GM19240 (cell line): ENCODE measurements around the gene HIPK2.

ENCODE experiments used
- DNase-seq: peaks from one replicate; pipeline ENCODE4 v3.0.0; 2011; ENCODE audit warnings: low spot score; ENCODE audit not compliant: insufficient read length

The HIPK2 gene

DNA sequence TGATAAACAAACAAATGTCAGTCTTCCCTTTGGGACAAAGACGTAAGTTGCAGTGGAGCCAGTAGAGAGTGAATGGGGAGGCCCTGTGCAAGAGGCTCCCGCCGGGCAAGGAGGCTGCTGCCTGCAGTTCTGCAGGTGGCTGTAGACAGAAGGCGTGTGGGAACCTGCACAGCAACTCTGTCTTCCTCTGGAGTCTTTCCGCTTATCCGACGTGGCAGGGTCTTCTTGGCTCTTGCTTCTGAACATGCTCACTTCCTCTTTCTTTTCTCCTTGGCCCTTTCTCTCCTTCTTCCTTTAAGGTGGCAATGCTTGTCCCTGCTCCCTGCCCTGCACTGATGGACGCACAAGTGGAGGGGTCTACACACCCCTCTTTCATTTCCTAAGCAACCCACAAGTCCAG is 122.5 kb downstream of the HIPK2 start:
- no peak for DNase-seq

DNA sequence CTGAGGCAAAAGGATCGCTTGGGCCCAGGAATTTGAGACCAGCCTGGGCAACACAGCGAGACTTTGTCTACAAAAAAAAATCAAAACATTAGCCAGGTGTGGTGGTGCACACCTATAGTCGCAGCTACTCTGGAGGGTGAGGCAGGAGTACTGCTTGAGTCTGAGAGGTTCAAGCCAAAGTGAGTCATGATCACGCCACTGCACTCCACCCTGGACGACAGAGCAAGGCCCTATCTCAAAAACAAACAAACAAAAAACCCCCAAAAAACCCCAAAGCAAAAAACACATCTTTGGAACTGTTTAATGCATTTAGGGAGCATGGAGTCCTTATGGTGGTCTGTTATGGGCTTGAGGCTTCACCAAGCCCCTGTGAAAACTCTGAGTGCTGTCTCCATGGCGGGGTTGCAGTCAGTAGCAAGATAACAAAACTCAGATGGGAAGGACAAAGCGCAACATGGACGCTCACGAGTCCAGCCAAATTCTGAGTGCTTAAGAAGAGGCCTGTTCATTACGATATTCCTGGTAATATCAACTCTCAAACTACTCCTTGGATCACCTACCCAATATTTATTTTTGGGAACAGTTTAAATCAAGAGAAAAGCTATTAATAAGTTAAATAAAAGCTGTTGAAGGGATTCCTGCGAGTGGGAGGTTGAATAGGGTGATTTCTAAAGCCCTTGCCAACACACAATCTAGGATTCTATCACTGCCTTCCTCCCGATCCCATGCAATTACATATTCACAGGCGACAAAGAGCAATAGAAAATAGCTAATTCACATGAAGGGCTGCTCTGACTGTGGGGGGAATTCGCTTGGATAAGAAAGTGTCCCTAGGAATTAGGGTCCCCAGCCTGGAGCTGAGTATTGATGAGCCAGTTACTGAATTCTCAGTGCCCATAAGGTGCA is 123.3 kb downstream of the HIPK2 start:
- no peak for DNase-seq

DNA sequence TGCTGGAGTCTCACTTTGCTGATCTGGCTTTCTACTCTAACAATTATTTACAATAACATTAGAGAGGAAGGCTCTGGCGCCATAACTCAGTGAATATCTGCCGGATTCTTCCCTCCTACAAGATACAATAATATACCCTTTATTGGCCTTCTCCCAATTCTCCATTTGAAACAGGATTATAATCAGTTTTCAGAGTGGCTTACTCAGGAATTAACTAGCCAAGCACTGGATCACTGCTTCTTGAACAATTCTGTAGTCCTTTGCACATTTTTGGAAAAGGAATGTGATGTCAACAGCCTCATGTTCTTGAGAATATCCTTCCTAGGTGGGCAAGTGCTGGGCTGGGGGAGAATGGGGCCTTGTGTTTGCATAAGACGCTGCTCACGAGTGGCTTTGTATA is 125.9 kb downstream of the HIPK2 start:
- no peak for DNase-seq

DNA sequence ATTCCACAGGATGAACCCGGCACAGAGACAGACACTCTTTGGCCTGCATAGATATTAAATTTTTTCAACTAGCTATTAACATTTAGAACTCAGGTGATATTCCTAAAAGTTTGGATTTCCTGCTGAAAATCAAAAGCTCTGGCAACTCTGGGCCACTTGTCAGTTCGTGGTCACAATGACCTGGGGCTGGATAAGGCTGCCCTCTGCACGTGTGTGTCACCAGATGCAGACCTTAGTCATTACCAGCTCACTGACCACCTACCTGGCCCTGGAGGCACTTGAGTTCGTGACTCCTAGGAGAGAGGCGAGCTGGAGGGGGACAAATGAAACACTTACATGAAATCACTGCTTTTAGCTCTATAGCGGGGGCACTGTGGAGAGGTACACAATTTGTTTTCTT is 126.5 kb downstream of the HIPK2 start:
- no peak for DNase-seq

DNA sequence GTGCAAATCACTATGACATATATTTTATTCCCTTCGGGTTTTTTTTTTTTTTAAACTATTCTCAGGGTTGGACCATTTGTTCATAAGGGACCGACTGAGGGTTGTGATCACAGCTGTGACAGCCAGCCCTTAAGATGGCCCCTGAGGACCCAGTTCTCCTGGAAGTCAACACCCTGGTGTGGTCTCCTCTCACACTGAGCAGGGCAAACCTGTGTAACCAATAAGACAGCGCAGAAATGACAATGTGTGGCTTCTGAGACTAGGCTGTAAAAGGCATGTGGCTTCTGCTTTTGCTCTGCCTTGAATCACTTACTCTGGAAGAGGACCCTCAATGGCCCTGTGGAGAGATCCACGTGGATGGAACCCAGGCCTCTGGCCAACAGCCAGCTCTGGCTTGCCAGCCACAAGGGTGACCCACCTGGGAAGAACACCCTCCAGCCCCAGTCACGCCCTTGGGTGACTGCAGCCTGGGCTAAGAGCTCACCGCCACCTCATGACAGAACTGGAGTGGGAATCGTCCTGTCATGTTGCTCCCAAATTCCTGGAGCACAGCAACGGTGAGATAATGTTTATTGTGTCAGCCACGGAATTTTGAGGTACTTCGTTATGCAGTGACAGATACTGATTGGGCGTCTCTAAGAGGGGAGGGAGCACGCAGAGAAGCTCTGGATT is 127.2 kb downstream of the HIPK2 start:
- DNase-seq: no peak

DNA sequence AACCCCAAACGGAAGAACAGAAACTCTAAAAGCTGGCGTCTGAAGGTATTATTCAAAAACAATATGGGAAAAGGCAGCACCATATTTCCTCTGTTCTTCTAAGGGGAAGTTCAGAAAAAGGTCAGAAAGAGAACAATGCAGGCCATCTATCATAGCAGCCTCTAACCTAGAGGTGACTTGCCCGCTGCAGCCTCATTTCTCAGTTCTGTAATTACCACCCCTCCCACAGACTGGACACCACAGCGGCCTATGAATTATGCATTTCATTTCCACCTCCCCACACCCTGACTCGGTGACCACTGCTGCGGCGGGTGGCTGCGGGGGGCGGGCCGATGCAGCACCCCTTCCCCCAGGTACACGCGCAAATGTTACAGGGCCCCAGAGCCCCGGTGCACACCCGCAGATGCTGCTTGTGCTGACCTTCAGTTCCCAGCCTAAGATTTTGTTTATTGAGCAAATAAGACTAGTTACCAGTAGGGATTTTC is 128.8 kb downstream of the HIPK2 start:
- peak; percentile 33 for DNase-seq

DNA sequence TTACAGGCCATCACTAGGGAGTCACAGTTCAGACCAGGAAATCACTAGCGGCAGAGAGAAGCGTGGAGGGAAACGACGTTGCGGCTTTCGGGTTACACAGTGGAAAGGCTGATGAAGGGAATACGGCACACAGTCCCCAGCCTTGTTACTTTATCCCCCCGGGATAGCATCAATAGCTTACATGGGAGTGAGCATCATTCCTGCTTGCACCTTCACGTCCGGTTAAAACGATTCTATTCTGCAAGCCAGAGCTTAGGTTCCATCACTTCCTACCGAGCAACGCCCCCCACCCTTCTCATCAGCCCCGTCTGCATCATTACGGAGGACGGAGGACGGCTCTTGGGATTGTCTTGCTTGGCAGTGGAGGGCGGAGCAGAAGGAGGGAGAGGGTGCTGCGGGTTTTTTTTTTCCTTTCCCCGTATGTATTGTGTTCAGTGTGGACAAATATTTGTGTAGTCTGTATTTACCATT is 129.4 kb downstream of the HIPK2 start:
- DNase-seq: no peak

DNA sequence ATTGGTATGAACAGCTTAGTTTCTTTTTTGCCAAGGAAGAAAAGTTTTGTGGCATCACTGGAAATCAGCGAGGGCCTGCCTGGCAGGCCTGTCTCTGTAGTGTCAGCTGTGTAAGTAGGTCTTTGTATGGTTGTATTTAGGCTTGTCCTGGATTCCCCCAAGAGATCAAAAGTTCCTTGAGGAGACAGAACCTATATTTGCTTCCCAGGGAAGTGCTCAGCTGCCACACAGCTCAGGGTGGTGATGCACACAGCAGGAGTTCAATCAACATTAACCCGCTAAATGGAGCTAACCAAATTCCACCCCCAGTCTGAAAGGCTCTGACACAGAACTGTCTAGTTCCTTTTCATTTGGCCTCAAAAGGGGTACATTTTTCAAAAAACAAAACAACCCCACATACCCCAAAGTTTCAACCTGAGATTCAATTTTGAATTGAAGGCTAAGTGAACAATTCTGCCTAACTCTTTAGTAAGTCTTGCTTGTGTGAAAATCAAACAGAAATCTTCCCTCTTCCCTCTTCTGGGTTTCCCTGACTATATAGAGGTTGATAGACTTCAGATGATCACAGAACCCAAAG is 129.9 kb downstream of the HIPK2 start:
- DNase-seq: no peak

DNA sequence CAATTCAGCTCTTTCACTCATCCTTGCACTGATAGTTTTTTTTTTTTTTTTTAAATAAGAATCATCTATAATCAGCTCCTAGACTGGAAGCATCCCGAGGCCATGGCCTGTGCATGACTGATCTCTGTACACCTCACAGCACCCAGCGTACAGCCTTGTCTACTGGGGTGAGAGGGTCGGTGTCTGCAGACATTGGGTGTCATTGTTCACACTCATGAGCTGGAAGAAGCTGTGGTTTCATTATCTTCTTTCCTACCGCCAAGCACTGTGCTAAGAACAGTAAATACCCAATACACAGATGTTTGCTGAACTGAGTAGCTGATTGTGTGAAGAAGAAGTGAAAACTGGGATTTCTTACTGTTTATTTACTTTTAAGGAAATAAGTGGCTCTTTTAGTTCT is 130.7 kb downstream of the HIPK2 start:
- DNase-seq: no peak

DNA sequence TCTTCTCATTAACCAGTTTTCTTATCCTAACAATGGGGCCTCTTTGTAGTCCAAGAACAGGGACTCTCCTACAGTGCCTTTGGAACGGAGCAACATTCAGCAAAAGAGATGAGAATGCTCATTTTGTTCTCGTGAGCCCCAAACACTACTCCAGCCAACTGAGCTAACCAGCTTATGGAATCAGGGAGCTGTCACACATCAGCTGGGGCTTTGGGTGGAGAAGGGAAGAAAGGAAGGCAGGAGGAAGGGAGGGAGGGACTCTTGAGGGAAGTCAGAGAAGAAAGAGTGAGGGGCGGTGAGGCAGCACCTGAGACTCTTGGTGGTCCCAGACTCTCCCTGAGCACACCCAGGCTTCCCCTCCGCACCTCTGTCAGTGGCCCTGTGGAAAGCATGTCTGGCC is 131.2 kb downstream of the HIPK2 start:
- no peak for DNase-seq

DNA sequence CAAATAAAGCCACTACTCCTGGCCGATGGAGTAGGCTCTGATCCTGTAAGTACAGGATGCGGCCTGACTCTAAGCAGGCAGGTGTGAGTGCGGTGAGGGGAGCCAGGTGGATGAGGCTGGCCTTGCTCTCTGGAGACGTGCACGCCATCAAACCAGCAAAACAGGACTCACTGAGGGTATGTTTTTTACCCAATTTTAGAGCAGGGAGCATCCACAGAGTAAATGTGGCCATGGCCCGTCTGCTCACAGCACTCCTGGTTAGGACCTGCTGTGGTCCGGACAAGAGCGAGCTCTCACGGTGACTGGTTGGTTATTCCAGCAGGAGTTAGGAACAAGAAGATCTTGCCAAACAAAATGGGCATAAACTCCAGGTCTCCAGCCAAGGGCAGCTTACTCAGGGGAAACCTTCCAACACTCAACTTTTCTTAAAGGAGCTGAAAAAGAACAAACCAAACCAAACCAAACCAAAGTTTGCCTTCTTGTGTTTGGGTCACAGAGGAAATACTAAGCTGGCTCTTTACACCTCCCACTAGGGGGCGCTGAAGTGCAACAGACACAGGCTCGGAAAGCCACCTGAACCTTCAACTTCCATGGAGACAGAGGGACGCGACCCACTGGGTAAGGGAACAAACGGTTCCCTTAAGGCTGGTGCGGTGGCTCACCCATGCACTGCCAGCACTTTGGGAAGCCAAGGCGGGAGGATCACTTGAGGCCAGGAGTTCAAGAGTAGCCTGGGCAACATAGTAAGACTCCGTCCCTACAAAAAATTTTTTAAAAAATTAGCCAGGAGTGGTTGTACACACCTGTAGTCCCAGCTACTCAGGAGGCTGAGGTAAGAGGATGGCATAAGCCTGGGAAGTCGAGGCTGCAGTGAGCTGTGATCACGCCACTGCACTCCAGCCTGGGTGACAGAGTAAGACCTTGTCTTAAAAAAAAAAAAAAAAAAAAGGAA is 131.9 kb downstream of the HIPK2 start:
- peak; percentile 22 for DNase-seq

DNA sequence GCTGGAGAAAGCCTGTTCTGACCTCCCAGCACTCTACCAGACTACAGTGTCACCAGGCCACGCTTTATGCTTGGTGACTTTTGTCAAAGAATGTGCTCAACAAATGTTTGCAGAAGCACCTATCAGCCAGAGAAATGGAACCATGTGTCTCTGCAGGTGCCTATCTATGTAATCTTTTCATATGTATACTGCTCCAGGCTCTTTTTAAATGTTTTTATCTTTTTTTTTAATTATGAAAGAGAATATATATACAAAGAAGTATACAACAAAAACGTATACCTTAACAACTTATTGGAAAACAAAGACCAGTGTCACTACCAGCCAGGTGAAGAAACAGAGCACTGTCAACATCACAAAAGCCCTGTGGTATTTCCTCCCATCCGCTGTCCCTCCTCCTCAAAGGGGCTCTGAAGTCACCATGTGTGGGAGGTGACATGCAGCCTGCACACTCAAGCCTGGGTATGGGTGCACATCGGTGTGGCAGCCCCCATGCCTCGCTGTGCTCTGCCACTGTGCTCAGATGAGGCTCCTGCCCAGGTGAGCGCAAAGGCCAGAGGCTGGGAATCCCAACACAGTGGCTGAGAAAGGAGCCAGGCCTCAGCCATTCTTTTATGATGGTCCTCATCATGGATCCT is 133.7 kb downstream of the HIPK2 start:
- no peak for DNase-seq

DNA sequence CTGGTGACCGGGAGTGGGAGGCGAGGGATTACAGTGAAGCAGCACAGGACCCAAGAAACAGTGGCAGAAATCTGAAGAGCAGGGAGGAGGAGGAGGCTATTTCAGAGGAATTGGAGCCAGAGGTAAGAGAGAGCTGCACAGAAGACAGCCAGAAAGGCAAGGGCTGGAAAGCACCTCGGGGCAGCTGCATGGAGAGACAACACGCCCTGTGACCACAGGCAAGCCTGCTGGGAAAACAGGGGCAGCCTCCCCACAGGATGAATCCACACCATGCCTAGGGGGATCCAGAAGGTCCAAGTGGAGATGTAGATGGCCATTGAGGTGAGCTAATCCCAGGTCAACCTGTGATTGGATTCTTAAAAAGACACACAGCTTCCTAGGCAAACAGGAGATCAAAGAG is 135.5 kb downstream of the HIPK2 start:
- no peak for DNase-seq

DNA sequence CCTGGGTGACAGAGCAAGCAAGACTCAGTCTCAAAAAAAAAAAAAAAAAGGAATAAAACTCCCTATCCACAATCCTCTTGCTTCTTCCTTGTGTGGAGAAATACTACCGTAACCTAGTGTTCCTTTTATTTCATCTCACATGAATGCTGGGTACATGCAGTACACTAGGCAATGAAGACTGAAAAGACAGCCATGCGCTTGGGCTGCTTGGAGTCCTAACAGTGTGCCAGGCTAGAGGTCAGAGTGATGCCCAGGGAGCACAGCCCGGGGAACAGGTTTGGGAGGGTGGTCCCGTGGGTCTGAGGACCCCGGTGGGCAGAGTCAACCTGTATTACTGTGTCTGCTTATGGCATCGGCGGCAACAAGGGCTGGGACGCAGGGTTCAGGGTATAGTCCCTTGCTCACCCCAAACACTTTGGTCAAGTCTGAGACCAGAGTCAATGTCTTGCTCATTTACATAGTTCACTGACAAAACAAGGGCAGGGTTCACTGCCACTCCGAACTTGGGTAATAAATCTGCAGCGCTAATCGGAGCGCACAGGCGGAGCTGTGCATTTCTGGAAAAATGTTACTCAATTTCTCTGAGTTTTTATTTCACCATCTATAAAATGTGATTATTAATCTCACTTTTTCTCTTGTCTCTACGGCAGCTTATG is 136.3 kb downstream of the HIPK2 start:
- no peak for DNase-seq

DNA sequence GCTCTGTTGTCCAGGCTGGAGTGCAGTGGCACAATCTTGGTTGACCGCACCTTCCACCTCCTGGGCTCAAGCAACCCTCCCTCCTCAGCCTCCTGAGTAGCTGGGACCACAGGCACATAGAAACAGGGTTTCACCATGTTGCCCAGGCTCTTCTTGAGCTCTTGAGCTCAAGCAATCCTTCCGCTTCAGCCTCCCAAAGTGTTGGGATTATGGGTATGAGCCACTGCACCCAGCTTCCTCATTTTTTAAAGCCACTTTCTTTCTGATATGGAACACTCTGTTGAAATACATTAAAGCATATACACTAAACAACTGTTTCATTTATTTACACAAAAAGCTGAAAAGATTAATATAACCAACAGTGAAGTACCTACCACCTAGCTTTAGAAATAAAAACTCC is 137.1 kb downstream of the HIPK2 start:
- no peak for DNase-seq

DNA sequence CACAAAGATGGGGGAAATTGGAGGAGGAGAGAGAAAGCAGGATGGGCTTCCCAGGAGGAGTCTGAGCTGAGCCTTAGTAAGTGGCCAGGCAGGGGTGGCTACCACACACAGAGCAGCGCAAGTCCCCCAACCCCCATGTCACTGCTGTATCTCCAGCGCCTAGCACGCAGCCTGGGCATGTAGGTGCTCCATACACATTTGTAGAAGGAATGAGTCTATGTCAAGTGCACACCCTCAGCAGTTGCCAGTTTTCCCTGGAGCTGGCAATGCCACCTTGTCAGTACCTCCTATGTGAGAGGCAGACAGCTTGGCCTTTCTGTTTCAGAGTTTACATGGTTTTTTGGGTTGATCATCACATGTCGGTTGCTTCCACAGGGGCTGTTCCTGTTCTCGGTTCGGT is 138.2 kb downstream of the HIPK2 start:
- no peak for DNase-seq

DNA sequence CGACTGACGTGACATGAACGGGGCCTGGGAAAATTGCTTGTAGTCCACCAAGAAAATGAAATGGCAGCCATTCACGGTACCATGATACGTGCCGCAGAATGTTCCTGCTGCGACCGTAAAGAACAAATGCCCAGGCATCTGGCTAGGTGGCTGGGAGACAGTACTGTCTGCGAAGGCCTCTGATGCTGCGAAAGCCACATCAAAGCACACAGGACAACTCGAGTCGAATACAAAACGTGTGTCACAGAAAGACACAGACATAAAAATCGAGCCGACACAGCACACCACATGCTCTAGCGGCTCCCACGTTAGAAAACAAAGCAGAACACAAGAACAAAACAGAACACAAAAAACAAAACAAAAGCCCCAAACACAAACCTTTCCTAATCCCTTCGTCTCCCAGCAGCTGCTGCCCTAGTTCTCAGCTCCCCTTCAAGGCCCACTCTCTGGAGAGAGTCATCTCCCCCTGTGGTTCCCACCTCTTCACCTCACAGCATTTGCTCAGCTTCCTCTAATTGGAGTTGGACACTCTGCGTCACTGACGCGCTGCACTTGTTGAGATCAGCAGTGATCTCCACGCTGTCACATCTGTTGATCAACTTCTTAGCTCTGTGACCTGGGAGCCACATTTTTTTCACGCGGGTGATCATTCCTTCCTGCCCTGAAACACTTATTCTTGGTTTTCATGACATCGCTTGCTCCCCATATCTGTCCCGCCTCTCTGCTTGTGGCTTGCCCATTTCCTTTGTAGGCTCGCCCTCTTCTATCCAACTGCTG is 142.1 kb downstream of the HIPK2 start:
- DNase-seq: no peak

DNA sequence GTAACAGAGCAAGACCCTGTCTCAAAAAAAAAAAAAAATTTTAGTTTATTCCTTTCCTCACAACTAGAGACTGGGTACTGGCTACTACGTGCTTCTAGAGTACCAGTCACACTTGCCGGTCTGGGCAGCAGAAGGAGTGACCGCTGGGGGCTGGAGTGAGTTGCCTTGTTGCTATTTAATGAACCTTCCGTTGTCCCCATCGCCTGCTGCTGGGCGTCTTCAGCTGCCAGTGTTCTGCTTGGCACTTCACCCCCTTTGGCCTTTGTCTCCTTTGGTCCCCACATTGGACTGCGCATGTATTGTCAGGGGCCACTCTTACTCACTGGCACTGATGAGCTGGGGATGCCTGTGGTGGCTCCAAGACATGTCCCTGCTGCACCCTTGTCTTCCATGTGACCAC is 143.7 kb downstream of the HIPK2 start:
- DNase-seq: no peak

DNA sequence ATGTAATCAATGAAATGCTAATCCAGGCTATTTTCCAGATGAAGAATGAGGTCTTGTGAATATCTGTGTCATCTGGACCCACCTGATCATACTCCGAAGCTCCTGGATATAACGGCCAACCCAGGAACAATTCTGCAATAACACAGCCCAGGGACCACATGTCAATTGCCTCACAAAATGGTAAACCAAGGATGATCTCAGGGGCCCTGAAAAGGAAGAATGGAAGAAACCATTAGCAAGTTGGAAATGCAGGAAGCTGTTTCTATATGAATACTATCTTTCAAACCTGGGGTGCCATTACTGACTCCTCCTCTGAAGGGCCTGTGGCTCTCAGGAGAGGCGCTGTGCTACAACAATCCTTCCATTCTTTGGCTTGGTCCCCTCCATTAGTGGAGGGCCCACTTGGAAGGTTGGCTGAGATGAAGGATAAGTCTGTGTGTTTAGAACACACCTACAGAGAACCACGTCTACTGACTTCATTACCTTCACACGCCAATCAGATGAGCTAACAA is 146.2 kb downstream of the HIPK2 start:
- no peak for DNase-seq
